Smooth muscle cell of the brain vasculature (primary cell): ENCODE results near the gene MAGI1.

Source experiments
- DNase-seq: peaks from one replicate; pipeline ENCODE4 v3.0.0-alpha.2; 2012; ENCODE audit warnings: low read depth, low spot score

MAGI1 gene

GRCh38 chr3:65595222-65596028 lies 443.3 kb downstream of the MAGI1 start:
- DNase-seq = no peak

GRCh38 chr3:65593780-65594752 lies 444.7 kb downstream of the MAGI1 start:
- no peak for DNase-seq

- DNase-seq = no peak
These were observed 447.4 kb downstream of the MAGI1 start for GRCh38 chr3:65591313-65591712.

GRCh38 chr3:65588884-65589283 lies 449.8 kb downstream of the MAGI1 start:
- no peak for DNase-seq

GRCh38 chr3:65587650-65588439 lies 450.9 kb downstream of the MAGI1 start:
- no peak for DNase-seq

- DNase-seq = no peak
These were observed 453.8 kb downstream of the MAGI1 start for GRCh38 chr3:65584913-65585312.

GRCh38 chr3:65584002-65584401 lies 454.7 kb downstream of the MAGI1 start:
- no peak for DNase-seq

- no peak for DNase-seq
These were observed 455.5 kb downstream of the MAGI1 start for GRCh38 chr3:65583188-65583587.

- no peak for DNase-seq
These were observed 456.6 kb downstream of the MAGI1 start for GRCh38 chr3:65582012-65582717.

GRCh38 chr3:65581313-65581712 lies 457.4 kb downstream of the MAGI1 start:
- DNase-seq = no peak

GRCh38 chr3:65578861-65579260 lies 459.9 kb downstream of the MAGI1 start:
- DNase-seq = no peak

GRCh38 chr3:65577843-65578430 lies 460.8 kb downstream of the MAGI1 start:
- no peak for DNase-seq

- no peak for DNase-seq
These were observed 461.8 kb downstream of the MAGI1 start for GRCh38 chr3:65576966-65577365.

- no peak for DNase-seq
These were observed 462.5 kb downstream of the MAGI1 start for GRCh38 chr3:65576228-65576627.

- peak; percentile 13 for DNase-seq
These were observed 463.3 kb downstream of the MAGI1 start for GRCh38 chr3:65575376-65575840.

GRCh38 chr3:65573548-65574116 lies 465.1 kb downstream of the MAGI1 start:
- DNase-seq = no peak

GRCh38 chr3:65572175-65572777 lies 466.4 kb downstream of the MAGI1 start:
- no peak for DNase-seq

GRCh38 chr3:65569845-65570405 lies 468.8 kb downstream of the MAGI1 start:
- no peak for DNase-seq

GRCh38 chr3:65569129-65569528 lies 469.6 kb downstream of the MAGI1 start:
- DNase-seq = no peak
